AG08395 (cell line): ENCODE results near the gene SHROOM1.

Source experiments
- DNase-seq: peaks from one replicate; pipeline ENCODE4 v3.0.0; 2012; ENCODE audit warnings: mixed read lengths, low spot score

SHROOM1 gene

DNA sequence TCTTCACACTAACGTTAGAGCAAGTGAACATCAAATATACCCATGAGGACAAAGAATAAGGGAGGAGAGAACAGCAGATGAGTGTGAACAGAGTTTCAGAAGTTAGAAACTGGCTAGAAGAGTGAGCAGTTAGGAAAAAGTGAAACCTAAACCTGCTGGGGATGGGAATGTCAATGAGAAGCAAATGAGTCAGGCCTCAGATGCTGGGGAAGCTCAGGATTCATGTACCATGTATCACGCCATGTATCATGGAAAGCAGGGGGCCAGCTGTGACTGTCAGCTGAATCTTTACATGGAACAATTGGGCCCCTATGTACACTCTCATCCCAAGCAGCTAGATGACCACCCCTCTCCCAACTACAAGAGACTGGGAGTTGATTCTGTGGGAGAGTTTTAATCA is 19.6 kb upstream of the SHROOM1 start:
- peak; percentile 50 for DNase-seq

- no peak for DNase-seq
Measured at GRCh38 chr5:132849347-132849746, 18.9 kb upstream of the SHROOM1 start.

- no peak for DNase-seq
Measured at GRCh38 chr5:132848270-132848669, 17.8 kb upstream of the SHROOM1 start.

DNA sequence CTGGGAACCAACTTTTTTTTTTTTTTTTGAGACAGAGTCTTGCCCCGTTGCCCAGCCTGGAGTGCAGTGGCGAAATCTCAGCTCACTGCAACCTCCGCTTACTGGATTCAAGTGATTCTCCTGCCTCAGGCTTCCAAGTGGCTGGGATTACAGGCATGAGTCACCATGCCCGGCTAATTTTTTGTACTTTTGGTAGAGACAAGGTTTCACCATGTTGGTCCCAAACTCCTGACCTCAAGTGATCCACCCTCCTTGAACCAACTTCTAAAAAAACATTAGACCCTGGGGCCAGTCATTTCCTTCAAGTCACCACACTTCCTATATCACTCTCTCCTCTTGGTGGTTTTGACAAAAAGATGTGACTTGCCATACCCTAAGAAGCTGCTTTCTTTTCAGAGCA is 10.9 kb upstream of the SHROOM1 start:
- DNase-seq = no peak

- DNase-seq = no peak
Measured at GRCh38 chr5:132840896-132841295, 10.4 kb upstream of the SHROOM1 start.

DNA sequence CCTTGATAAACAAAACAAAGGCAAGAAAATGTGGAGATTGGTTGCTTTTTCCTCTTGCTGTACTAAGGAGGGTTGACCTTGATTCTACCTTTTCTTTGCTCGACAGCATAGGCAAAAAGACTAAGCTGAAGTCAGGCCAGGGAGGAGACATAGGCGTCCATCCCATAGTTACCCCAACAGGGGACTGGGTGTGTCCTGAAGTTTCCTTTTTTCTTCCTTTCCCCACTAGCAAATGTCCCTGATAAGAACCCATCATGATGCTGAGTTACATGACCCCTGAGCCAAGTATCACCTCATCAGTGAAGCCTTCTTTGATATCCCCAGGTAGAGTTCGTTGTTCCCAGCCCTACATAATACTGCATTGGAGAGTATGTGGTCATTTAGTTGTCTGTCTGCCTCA is 9.9 kb upstream of the SHROOM1 start:
- no peak for DNase-seq

- peak; percentile 65 for DNase-seq
Measured at GRCh38 chr5:132839426-132840301, 9.2 kb upstream of the SHROOM1 start.

- DNase-seq = no peak
Measured at GRCh38 chr5:132838516-132839282, 8.3 kb upstream of the SHROOM1 start.

- no peak for DNase-seq
Measured at GRCh38 chr5:132837868-132838267, 7.4 kb upstream of the SHROOM1 start.

GRCh38 chr5:132836852-132837251 is 6.4 kb upstream of the SHROOM1 start:
- no peak for DNase-seq

DNA sequence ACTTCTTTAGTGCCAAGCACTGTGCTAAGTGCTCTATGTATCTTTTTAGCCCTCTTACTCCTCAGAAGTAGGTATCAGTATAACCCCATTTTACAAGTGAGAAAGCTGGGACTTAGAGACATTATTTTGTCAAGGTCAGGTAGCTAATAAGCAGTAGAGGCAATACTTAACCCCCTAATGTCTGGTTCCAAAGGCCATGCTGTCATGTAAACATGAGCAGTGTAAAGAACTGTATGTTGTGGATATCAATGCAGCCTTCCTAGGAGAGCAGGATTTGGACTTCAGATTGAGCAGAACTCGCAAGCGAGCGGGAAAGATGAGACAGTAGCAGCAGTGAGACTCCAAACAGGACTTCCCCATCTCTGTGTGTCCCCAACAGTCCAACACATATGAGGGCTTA is 3.6 kb upstream of the SHROOM1 start:
- DNase-seq = no peak

GRCh38 chr5:132832612-132833011 is 2.2 kb upstream of the SHROOM1 start:
- DNase-seq = no peak

DNA sequence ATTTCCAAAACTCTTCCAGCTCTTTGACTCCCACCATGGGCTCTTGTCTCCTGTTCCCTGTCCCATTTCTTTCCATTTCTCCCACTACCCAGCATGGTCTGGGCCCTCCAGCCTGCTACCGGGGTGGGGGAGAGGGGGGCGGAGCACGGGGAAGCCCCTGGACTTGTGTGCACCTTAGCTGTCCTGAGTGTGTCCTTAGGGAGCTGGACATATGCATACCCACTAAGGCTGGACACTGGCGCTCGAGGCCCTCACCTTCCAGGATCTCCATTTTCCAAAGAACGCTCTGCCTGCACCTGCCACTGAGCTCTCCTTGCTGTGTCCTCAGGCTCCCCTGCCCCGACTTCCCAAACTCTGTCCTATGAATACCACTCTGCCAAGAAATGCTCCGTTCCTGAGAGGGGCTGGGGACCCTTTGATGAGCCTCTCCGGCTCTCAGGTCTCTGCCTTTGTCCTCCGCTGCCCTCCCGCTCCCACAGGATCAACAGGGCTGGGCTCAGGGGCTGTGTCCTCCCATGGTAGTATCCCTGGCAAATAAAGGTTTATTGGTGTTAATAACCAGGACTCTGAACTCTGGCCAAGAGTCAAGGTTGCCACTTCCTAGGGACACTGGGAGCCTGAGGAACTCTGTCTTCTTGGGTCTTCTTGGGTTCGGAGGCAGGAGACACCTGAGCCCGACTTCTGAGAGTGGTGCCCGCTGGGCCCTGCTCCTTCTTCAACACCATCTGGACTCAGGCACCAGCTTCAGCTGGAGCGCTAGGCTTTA is 831 bp upstream of the SHROOM1 start:
- DNase-seq = no peak

DNA sequence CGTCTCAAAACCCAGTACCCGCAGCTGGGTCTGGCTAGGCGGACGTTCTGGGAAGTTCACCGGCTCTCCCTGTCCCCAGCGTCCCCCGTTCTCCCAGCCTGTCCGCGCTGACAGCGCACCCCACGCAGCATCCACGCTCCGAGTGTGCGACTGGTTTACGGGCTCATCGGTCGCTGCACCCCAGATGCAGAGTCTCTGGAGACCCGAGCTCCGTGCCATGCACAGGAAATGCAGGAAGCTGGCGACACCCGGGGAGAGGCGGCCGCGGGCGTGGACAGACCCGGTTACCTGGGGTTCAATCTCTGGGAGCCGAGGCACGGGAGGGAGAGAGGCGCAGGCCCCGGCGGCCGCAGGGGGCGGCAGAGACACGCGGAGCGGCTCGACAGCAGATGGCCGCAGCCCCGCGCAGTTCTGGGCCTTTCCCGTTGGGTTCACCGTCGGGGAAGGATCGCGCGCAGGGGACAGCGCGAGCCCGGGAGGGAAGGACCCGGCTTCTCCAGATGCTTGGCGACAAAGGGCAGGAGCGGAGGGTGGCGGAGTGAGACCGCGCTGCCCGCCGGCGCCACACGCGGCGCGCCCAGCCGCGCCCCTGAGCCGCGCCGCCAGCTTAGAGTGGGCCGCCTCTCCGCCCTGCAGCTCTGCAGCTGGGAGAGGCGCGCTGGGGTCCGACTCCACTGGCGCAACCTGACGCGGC is 558 bp downstream of the SHROOM1 start:
- DNase-seq = peak; percentile 90

DNA sequence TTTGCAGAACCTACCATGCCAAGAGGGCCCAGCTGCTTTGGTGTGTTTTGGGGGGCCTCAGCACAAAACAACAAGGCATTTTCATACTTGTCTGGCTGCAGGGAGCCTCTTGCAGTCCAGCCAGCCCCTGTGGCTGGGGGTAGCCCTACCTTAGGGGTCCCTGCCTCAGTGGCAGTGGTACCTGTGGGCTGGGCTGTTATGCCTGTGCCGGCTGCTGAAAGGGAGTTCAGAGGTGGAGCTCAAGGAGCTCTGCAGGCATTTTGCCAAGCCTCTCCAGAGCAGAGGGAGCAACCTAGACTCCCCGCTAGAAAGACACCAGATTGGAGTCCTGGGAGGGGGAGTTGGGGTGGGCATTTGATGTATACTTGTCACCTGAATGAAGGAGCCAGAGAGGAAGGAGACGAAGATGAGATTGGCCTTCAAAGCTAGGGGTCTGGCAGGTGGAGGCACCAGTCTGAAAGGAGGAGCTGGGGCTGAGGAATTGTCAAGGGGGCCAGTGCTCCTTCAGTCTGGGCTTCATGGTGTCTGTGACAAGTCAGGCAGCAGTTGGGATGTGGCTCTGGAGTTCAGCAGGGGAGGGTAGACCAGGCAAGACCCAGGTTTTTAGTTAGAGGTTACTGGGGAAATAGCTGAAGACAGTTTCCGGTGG is 1.5 kb downstream of the SHROOM1 start:
- no peak for DNase-seq

- DNase-seq = no peak
Measured at GRCh38 chr5:132827943-132828673, 2.3 kb downstream of the SHROOM1 start.

- no peak for DNase-seq
Measured at GRCh38 chr5:132826424-132827082, 3.9 kb downstream of the SHROOM1 start.

DNA sequence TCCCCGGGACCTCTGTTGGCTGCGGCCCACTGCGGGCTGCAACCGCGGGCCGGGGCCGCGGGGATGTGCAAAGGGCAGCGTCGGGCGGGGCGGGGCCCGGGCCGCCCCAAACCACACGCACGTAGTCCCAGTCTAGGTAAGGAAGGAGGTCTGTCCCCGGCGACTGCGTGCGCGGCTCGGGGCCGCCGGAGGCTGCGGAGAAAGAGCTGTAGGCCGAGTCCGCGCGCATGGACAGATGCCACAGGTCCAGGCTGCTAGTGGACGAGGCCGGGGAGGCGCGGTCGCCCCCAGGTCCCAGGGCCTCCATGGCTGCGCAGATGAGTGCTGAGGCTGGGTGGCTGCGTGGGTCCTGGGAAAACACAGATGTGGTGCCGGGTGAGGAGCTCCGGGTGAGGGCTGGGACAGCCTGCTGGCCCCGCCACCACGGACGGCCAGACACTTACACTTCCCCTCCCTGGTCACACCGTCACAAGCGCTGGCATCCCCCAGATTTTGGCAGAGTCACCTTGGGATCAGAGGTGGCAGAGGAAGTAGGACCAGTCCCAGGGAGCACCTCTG is 4.5 kb downstream of the SHROOM1 start:
- no peak for DNase-seq

DNA sequence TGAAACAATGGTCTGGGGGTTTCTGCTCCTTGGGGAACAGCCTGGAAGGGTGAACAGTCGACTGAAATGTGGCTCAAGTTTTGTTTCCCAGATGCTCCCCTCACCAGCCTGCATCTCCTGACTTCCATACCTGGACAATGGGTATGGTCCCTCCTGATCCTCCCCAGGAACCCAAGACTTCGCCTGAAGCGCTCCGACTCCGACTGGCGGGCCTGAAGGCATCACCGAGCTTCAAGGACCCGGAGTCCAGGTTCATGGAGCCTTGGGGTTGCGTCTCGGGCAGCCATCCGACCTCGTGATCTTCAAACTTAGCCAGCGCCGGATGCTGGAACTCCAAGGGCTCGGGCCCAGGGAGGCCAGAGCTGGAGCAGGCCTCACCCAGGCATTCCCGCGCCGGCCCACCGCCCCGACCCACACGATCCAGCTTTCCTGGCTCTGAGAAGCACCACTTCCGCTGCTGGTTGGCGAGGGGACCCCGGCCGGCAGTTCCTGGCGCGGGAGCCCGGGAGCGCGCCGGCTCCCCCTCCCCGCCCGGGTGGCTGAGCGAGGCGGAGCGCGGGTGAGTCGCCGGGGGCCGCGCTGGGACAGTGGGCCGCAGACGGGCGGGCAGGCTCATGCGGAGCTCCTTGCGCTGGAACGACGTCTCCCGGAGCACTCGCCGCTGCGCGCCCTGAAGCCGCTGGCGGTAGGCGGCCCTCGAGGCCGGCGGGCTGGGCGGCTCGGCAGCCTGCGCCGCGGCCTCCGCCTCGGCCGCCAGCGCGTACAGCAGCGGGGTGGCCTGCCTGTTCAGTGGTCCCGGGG is 5.2 kb downstream of the SHROOM1 start:
- no peak for DNase-seq
